ENCODE data around the gene MAP3K14. TPM values are rescaled to one million over a fixed set of nuclear protein-coding genes. Genes with fewer than 3 reads are reported as not detected.

MAP3K14 gene
- total RNA-seq, 1 donor from 2014 or later: 1.4 TPM

- DNase-seq (ENCODE audit: low read depth in 2 of 2): no peak
Observed at GRCh38 chr17:45339646-45340605, 23.1 kb upstream of the MAP3K14 start.

- DNase-seq (ENCODE audit: low read depth in 2 of 2): no peak
Observed at GRCh38 chr17:45338996-45339535, 22.2 kb upstream of the MAP3K14 start.

GRCh38 chr17:45338023-45338781 lies 21.4 kb upstream of the MAP3K14 start:
- peak; percentile 23 to 88 for DNase-seq (ENCODE audit: low read depth in 2 of 2)

GRCh38 chr17:45336390-45337182 lies 19.8 kb upstream of the MAP3K14 start:
- no peak for DNase-seq (ENCODE audit: low read depth in 2 of 2)

GRCh38 chr17:45335721-45336120 lies 18.9 kb upstream of the MAP3K14 start:
- DNase-seq (ENCODE audit: low read depth in 2 of 2): no peak

GRCh38 chr17:45334701-45335677 lies 18.2 kb upstream of the MAP3K14 start:
- DNase-seq (ENCODE audit: low read depth in 2 of 2): no peak

- DNase-seq (ENCODE audit: low read depth in 2 of 2): no peak
Observed at GRCh38 chr17:45334231-45334630, 17.4 kb upstream of the MAP3K14 start.

GRCh38 chr17:45333702-45334092 lies 16.9 kb upstream of the MAP3K14 start:
- no peak for DNase-seq (ENCODE audit: low read depth in 2 of 2)

- DNase-seq (ENCODE audit: low read depth in 2 of 2): peak in 1 of 2 donors; percentile 30
Observed at GRCh38 chr17:45332989-45333701, 16.3 kb upstream of the MAP3K14 start.

- no peak for DNase-seq (ENCODE audit: low read depth in 2 of 2)
Observed at GRCh38 chr17:45332505-45332904, 15.7 kb upstream of the MAP3K14 start.

GRCh38 chr17:45326626-45327025 lies 9.8 kb upstream of the MAP3K14 start:
- DNase-seq (ENCODE audit: low read depth in 2 of 2): no peak

GRCh38 chr17:45325810-45326209 lies 9.0 kb upstream of the MAP3K14 start:
- no peak for DNase-seq (ENCODE audit: low read depth in 2 of 2)

GRCh38 chr17:45324336-45324735 lies 7.5 kb upstream of the MAP3K14 start:
- no peak for DNase-seq (ENCODE audit: low read depth in 2 of 2)

GRCh38 chr17:45322168-45322567 lies 5.3 kb upstream of the MAP3K14 start:
- no peak for DNase-seq (ENCODE audit: low read depth in 2 of 2)

GRCh38 chr17:45320931-45321461 lies 4.2 kb upstream of the MAP3K14 start:
- DNase-seq (ENCODE audit: low read depth in 2 of 2): peak in 1 of 2 donors; percentile 83

- DNase-seq (ENCODE audit: low read depth in 2 of 2): no peak
Observed at GRCh38 chr17:45320349-45320930, 3.6 kb upstream of the MAP3K14 start.

- DNase-seq (ENCODE audit: low read depth in 2 of 2): no peak
Observed at GRCh38 chr17:45319239-45319703, 2.5 kb upstream of the MAP3K14 start.

GRCh38 chr17:45318561-45319230 lies 1.9 kb upstream of the MAP3K14 start:
- no peak for DNase-seq (ENCODE audit: low read depth in 2 of 2)
